ENCODE results near the gene ROPN1.

The ROPN1 gene

DNA sequence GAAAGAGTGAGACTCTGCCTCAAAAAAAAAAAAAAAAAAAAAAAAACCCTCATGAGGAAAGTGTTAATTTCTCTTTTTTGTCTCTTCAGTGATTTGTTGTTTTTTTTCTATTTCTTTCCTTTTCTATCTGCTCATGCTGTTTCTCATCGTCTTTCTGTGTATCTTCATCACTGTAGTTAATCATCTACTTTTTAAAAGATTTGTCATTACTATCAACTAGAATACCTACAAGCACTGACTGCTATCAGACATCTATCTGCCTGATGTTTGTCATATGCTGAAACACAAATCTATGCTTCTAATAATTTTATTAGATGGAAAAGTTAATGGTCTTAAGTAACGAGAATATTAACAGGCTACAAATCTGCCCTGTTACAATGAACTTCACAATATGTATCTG lies 57.7 kb downstream of the ROPN1 start:
- DNase-seq (ENCODE audit: low read depth) = no peak
- TF ChIP-seq, protein P1, sequence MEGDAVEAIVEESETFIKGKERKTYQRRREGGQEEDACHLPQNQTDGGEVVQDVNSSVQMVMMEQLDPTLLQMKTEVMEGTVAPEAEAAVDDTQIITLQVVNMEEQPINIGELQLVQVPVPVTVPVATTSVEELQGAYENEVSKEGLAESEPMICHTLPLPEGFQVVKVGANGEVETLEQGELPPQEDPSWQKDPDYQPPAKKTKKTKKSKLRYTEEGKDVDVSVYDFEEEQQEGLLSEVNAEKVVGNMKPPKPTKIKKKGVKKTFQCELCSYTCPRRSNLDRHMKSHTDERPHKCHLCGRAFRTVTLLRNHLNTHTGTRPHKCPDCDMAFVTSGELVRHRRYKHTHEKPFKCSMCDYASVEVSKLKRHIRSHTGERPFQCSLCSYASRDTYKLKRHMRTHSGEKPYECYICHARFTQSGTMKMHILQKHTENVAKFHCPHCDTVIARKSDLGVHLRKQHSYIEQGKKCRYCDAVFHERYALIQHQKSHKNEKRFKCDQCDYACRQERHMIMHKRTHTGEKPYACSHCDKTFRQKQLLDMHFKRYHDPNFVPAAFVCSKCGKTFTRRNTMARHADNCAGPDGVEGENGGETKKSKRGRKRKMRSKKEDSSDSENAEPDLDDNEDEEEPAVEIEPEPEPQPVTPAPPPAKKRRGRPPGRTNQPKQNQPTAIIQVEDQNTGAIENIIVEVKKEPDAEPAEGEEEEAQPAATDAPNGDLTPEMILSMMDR (IDR thresholded peaks at IDR 0.05; ENCODE audit: insufficient read depth, low read depth, low read length, missing control alignments) = no peak
- no peak overlapping the region for H3K4me3 ChIP-seq (ENCODE audit: low read length)

DNA sequence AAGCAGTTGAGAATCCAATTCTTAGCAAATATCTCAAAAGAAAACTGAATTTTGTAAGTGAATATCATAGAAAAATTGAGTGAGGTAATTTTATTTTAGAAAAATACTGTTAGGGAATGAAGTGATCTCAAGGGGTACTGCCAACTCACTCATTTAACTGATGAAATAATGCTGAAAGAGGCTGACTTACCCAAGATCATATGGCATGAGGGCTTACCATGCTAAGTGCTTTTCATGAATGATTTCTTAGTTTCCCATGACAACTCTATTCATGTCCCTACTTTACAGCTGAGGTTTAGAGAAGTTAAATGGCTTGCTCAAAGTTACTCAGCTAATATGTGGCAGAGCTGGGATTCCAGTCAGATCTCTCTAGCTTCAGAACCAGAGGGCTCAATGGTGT lies 61.5 kb downstream of the ROPN1 start:
- no peak for DNase-seq (ENCODE audit: low read depth)
- TF ChIP-seq, protein P1 (IDR thresholded peaks at IDR 0.05; ENCODE audit: insufficient read depth, low read depth, low read length, missing control alignments) = no peak
- no peak overlapping the region for H3K4me3 ChIP-seq (ENCODE audit: low read length)

DNA sequence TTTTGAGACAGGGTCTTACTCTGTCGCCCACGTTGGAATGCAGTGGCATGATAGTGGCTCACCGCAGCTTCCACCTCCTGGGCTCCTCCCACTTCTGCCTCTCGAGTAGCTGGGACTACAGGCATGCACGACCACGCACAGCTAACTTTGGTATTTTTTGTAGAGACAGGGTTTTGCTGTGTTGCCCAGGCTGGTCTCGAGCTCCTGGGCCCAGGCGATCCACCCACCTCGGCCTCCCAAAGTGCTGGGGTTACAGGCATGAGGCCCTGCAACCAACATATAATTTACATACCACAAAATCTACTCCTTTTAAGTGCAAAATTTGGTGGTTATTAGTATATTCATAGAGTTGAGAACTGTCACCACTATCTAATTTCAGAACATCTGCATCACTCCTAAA lies 62.6 kb downstream of the ROPN1 start:
- H3K4me3 ChIP-seq (ENCODE audit: low read length) = no peak overlapping the region
- no peak for DNase-seq (ENCODE audit: low read depth)
- TF ChIP-seq, protein P1 (IDR thresholded peaks at IDR 0.05; ENCODE audit: insufficient read depth, low read depth, low read length, missing control alignments) = no peak

DNA sequence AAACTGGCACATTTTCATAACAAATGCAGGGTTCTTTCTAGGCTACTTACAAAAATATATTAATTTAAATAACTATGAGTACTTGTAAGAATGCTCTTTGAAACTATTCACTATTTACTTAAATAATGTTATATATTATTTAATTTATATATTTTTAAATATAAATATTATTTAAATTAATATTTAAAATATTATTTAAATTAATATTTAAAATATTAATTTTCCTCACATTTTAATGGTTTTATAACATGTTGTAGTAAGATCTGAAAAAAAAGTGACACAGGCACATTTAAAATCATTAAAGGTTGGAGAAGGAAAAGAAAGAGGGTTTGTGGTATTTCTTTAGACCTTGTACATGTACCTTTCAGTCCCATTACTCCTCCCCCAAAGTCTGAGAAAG lies 65.5 kb downstream of the ROPN1 start:
- no peak for DNase-seq (ENCODE audit: low read depth)
- no peak overlapping the region for H3K4me3 ChIP-seq (ENCODE audit: low read length)
- TF ChIP-seq, protein P1 (IDR thresholded peaks at IDR 0.05; ENCODE audit: insufficient read depth, low read depth, low read length, missing control alignments) = no peak

- H3K4me3 ChIP-seq (ENCODE audit: low read length) = no peak overlapping the region
- DNase-seq (ENCODE audit: low read depth) = no peak
- TF ChIP-seq, protein P1 (IDR thresholded peaks at IDR 0.05; ENCODE audit: insufficient read depth, low read depth, low read length, missing control alignments) = no peak
Measured at GRCh38 chr3:123920868-123921267, 71.1 kb downstream of the ROPN1 start.

DNA sequence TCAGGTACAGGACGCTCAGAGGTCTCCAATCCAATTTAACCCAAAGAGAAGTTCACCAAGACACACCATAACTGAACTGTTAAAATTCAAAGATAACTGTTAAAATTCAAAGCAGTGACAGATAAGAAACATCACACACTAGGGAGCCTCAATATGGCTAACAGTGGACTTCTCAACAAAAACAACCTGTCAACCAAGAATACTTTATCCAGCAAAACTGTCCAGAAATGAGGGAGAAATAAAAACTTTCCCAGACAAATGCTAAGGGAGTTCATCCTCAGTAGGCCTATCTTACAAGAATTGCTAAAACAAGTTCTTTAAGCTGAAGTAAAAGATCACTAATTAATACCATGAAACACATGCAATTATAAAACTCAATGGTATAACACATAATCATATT lies 71.5 kb downstream of the ROPN1 start:
- H3K4me3 ChIP-seq (ENCODE audit: low read length) = no peak overlapping the region
- TF ChIP-seq, protein P1 (IDR thresholded peaks at IDR 0.05; ENCODE audit: insufficient read depth, low read depth, low read length, missing control alignments) = no peak
- no peak for DNase-seq (ENCODE audit: low read depth)

GRCh38 chr3:123919353-123919752 lies 72.6 kb downstream of the ROPN1 start:
- DNase-seq (ENCODE audit: low read depth) = no peak
- TF ChIP-seq, protein P1 (IDR thresholded peaks at IDR 0.05; ENCODE audit: insufficient read depth, low read depth, low read length, missing control alignments) = no peak
- no peak overlapping the region for H3K4me3 ChIP-seq (ENCODE audit: low read length)
